ENCODE results near the gene ATL3.
A peak's percentile ranks its signal among the peaks of the same experiment; 100 is the strongest.

ATL3 gene

DNA sequence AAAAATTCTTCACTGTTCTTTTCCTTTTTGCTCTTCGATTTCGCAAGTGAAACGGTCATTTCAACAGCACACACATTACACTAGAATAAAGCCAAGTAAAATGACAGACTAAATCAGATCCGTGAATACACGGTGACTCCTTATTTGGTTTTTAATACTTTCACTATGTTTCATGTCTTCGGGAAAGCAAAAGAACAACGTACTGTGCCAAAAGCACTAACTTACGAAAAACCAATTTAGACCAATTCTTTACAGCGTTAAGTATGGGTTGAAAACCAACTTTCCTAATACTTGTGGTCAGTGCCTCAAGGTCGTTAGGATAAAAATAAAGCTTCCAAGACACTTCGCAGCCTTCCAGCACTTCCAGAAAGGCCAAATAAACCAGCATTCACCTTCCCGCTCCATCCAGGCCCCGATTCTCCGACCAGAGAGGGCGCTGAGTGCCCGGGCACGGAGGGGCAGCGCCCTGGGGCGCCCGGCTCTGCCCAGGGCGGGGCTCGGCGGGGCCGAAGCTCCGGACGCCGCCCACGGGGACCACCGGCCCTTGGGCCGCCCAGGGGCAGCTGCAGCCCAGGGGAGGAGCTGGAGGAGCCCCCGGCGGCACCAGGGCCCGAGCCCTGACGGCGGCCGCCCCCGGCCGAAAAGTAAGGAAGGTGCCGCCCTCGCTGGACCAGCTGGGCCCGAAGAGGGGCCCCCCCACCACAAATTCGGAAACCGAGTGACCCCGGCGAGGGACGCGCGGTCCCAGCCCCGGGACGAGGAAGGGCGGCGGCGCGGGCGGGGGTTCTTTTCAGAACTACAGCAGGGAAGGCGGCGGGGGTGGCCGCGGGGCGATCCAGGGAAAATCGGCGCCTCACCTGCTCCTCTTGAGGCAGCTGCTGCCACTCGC is 499 bp downstream of the ATL3 start:
- H3K4me3 ChIP-seq (ENCODE audit: low read length) = peak overlapping the region; percentile 69
- TF ChIP-seq, protein P1, sequence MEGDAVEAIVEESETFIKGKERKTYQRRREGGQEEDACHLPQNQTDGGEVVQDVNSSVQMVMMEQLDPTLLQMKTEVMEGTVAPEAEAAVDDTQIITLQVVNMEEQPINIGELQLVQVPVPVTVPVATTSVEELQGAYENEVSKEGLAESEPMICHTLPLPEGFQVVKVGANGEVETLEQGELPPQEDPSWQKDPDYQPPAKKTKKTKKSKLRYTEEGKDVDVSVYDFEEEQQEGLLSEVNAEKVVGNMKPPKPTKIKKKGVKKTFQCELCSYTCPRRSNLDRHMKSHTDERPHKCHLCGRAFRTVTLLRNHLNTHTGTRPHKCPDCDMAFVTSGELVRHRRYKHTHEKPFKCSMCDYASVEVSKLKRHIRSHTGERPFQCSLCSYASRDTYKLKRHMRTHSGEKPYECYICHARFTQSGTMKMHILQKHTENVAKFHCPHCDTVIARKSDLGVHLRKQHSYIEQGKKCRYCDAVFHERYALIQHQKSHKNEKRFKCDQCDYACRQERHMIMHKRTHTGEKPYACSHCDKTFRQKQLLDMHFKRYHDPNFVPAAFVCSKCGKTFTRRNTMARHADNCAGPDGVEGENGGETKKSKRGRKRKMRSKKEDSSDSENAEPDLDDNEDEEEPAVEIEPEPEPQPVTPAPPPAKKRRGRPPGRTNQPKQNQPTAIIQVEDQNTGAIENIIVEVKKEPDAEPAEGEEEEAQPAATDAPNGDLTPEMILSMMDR (conservative IDR thresholded peaks at IDR 0.05; ENCODE audit: low read depth, low read length) = peak; percentile 50
- DNase-seq (ENCODE audit: low read depth) = no peak

DNA sequence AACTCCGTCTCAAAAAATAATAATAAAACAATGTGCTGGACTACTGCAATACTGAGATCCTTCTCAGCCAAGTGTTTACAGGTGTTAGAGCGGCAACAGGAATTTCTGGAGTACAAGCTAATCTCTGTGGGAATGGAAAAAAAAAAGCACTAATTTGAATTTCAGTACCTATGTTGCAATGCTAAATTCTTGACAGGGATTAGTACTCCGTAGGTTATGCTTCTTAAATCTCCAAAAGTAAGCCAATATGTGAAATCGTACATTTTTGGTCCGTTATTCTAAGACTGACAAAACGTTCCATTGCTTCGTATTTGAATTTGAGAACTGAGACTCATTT is 1.1 kb downstream of the ATL3 start:
- DNase-seq (ENCODE audit: low read depth) = peak; percentile 83
- peak overlapping the region; percentile 69 for H3K4me3 ChIP-seq (ENCODE audit: low read length)
- TF ChIP-seq, protein P1 (conservative IDR thresholded peaks at IDR 0.05; ENCODE audit: low read depth, low read length) = no peak

DNA sequence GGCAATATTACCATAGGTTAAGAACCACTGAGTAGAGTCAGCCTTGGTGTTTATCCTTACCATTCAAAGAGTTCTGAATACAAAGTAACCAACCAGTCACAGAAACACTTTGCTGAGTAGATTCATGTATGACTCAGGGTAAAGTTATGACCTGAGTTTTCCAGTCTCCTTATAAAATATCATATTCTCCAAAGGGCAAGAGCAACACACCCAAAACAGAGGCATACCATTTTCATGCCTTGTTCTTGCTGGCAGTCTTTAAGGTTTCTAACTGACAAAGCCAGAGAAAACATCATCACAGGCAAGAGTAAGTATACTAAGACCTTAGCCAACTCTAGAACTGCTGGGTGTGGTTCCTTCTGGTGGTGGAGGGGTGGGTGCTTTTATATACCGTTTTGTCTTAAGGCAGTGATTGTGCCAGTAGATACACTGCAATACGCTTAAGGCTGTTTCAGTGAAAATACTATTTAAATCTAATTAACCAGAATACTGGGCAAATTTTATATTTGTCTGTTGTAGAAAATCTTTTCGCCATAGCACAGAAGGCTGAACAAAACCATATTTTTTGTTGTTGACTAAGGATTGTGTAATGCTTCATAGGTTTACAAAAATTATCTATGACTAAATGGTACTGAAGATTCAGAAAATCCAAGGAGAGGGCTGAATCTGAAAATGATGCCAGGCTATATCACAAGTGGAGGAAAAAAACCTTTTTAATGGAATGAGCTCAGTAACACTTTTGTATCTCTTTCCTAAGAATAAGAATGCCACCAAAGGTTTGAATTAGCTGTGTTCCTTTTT is 3.0 kb downstream of the ATL3 start:
- H3K4me3 ChIP-seq (ENCODE audit: low read length) = no peak overlapping the region
- DNase-seq (ENCODE audit: low read depth) = peak; percentile 86
- TF ChIP-seq, protein P1 (conservative IDR thresholded peaks at IDR 0.05; ENCODE audit: low read depth, low read length) = no peak

DNA sequence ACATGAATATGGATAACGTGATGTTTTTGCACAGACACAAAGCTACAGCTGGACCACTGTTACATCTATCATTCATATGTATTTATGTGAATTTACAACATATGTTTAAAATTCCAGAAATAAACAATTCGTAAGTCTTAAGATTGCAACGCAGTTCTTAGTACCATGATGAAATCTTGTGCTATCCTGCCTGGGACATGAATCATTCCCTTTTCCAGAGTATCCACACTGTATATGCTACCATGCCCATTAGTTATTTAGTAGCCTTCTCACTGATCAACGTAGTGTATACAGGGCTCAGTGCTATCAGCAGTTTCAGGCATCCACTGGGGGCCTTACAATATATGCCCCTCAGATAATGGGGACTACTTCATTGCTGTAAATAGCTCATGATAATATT is 4.3 kb downstream of the ATL3 start:
- TF ChIP-seq, protein P1 (conservative IDR thresholded peaks at IDR 0.05; ENCODE audit: low read depth, low read length) = no peak
- DNase-seq (ENCODE audit: low read depth) = no peak
- no peak overlapping the region for H3K4me3 ChIP-seq (ENCODE audit: low read length)

DNA sequence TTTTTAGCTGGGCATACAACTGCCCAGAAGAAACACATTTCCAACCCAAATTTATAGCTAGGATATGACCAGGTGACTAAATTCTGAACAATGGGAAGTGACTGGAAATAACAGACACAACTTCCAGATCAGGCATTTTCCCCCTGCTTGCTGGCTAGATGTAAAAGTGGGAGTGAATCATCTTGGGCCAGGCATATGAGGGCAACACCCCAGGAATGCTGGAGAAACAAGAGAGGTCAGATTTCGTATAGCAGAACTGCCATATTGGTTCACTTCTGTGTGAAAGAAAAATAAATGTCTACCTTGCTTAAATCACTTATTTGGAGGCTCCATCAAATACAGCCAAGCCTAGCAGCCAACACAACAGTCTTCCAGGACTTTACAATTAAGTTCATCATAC is 7.4 kb downstream of the ATL3 start:
- TF ChIP-seq, protein P1 (conservative IDR thresholded peaks at IDR 0.05; ENCODE audit: low read depth, low read length) = no peak
- H3K4me3 ChIP-seq (ENCODE audit: low read length) = no peak overlapping the region
- no peak for DNase-seq (ENCODE audit: low read depth)

DNA sequence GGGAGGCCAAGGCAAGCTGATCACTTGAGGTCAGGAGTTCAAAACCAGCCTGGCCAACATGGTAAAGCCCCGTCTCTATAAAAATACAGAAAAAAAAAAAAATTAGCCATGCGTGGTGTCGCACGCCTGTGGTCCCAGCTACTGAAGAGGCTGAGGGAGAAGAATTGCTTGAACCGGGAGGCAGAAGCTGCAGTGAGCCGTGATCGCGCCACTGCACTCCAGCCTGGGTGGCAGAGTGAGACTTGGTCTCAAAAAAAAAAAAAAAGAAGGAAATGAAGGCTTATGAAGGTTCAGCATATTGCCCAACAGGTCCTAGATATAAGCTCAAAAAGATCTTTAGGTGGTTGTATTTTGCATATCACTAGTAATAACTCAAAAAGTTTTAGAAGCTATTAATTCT is 10.2 kb downstream of the ATL3 start:
- TF ChIP-seq, protein P1 (conservative IDR thresholded peaks at IDR 0.05; ENCODE audit: low read depth, low read length) = no peak
- DNase-seq (ENCODE audit: low read depth) = no peak
- H3K4me3 ChIP-seq (ENCODE audit: low read length) = no peak overlapping the region
